Activated B cell treated with CpG ODN at 0.5 μM for 24 hours (primary cell): ENCODE measurements around the gene TDO2. TPM values are rescaled to one million over a fixed set of nuclear protein-coding genes. Genes with fewer than 3 reads are reported as not detected.

ENCODE experiments used
- ATAC-seq: fragments of 200-7000 bp; cut with Tn5 transposase; one replicate; pipeline ENCODE4 v1.10.0; 2021; ENCODE audit warnings: low read depth, mild to moderate bottlenecking, moderate library complexity
- CTCF ChIA-PET: fragments of 350-600 bp; sonication (Branson Sonifier 250); formaldehyde crosslinking; loops from one replicate; lab custom pipeline; 2021; ENCODE audit warnings: antibody characterized with exemption; lab: Charles Lee
- POLR2A ChIA-PET: fragments of 350-600 bp; sonication (Branson Sonifier 250); formaldehyde crosslinking; loops from one replicate; lab custom pipeline; 2021; ENCODE audit warnings: antibody characterized with exemption; lab: Charles Lee
- DNase-seq: peaks from one replicate; pipeline ENCODE4 v3.0.0; 2022
- H3K27ac Mint-ChIP-seq: one replicate; pipeline ENCODE4 v1.8.0; 2020; ENCODE audit warnings: mixed read lengths
- H3K27me3 Mint-ChIP-seq: one replicate; pipeline ENCODE4 v1.8.0; 2021; ENCODE audit warnings: mixed read lengths
- H3K36me3 Mint-ChIP-seq: one replicate; pipeline ENCODE4 v1.8.0; 2021; ENCODE audit warnings: low read depth, mixed read lengths
- H3K4me1 Mint-ChIP-seq: one replicate; pipeline ENCODE4 v1.8.0; 2021; ENCODE audit warnings: mixed read lengths
- H3K4me3 Mint-ChIP-seq: one replicate; pipeline ENCODE4 v1.8.0; 2020; ENCODE audit warnings: mild to moderate bottlenecking, mixed read lengths
- H3K9me3 Mint-ChIP-seq: one replicate; pipeline ENCODE4 v1.8.0; 2020; ENCODE audit warnings: mixed read lengths
- intact Hi-C: fragments of 100-400 bp; cut with micrococcal nuclease; formaldehyde crosslinking; loops from one replicate; pipeline ENCODE4 v1.15.1; 2024
- total RNA-seq: library from RNA; stranded (reverse); gene quantifications from 2 replicates; pipeline ENCODE4 v1.2.3, GENCODE V29; 2022
- TF ChIP-seq, protein P1 (sequence below): fragments of 200-600 bp; IDR thresholded peaks from one replicate; pipeline ENCODE4 v1.8.0; 2022; ENCODE audit warnings: antibody characterized with exemption, mild to moderate bottlenecking

The TDO2 gene
- total RNA-seq, 1 donor from 2014 or later: not detected

DNA sequence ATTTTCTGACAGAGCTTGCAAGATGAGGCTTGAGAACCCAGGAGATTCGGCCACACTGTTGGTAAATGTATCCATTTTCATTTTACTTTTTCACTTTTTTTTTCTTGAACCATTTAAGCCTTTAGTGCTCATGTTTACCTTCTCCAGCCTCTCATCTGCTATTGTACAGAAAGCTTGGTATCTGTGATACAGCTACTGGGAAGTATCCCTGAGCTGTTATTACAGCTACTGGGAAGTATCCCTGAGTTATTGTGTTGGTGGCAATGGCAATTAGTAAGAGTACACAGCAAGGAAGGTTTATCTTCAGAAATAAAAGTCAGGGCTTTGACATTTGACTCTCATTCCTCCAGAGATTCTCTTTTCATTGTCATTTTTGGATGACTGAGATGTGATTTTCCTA, 38.3 kb downstream of the TDO2 start:
- Mint-ChIP-seq H3K4me3 (no peak overlapping the region), H3K27ac (no peak overlapping the region), H3K27me3 (no peaks in the 10 kb centered on the region), H3K9me3 (no peaks in the 10 kb centered on the region), H3K36me3 (peaks cover 40% of the 10 kb centered on the region), H3K4me1 (no peaks in the 10 kb centered on the region)
- TF ChIP-seq, protein P1, sequence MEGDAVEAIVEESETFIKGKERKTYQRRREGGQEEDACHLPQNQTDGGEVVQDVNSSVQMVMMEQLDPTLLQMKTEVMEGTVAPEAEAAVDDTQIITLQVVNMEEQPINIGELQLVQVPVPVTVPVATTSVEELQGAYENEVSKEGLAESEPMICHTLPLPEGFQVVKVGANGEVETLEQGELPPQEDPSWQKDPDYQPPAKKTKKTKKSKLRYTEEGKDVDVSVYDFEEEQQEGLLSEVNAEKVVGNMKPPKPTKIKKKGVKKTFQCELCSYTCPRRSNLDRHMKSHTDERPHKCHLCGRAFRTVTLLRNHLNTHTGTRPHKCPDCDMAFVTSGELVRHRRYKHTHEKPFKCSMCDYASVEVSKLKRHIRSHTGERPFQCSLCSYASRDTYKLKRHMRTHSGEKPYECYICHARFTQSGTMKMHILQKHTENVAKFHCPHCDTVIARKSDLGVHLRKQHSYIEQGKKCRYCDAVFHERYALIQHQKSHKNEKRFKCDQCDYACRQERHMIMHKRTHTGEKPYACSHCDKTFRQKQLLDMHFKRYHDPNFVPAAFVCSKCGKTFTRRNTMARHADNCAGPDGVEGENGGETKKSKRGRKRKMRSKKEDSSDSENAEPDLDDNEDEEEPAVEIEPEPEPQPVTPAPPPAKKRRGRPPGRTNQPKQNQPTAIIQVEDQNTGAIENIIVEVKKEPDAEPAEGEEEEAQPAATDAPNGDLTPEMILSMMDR: no peak
- ChIA-PET POLR2A (interaction anchor here (1.4 kb wide), 1 partner anchor 12 kb away, joined by 4 read pairs; the partner anchor contains the start of gene CTSO), CTCF (interaction anchor here (1.0 kb wide), 1 partner anchor 12 kb away, joined by 3 read pairs; the partner anchor contains the start of gene CTSO)
- DNase-seq: no peak
- ATAC-seq: no peak
- intact Hi-C loops: no loop called here

DNA sequence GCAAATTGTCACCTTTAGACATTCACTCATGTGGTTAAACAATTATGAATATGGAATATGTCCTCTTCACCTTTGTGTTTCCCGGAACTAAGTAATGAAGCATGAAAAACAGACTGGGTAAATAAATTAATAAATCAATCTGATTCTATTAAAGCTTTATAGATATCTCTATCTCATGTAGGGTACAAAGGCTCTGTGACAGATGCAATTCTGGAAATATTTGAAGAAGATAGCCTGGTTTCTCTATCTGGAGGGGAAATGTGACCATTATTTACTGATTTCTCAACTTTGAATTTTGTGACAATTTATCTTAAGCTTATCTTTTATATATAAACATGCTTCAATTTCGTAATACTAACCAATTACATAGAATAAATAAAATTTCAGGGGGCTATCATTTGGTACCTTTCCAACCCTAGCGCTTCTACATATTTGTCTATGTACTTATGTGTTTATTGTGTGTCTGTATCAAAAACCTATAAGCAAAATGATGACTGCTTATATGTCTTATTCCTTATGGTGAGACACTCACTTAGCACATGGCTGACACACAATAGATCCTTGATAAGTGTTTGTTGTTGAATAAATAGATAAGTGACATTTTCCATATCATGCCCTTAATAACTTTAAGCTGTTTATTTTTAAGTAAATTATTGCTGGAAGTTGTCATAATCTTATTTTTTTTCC, 40.3 kb downstream of the TDO2 start:
- H3K4me3 Mint-ChIP-seq: no peak overlapping the region
- TF ChIP-seq, protein P1: no peak
- ChIA-PET POLR2A (no interaction called here), CTCF (interaction anchor here (1.0 to 1.1 kb wide), 2 partner anchors 10 kb away, joined by 4 to 7 read pairs; partner anchors contain the start of gene CTSO)
- no peak overlapping the region for H3K27ac Mint-ChIP-seq
- H3K36me3 Mint-ChIP-seq: peaks cover 26% of the 10 kb centered on the region
- H3K4me1 Mint-ChIP-seq: no peaks in the 10 kb centered on the region
- H3K9me3 Mint-ChIP-seq: no peaks in the 10 kb centered on the region
- no peak for DNase-seq
- intact Hi-C loops: no loop called here
- no peaks in the 10 kb centered on the region for H3K27me3 Mint-ChIP-seq
- no peak for ATAC-seq

DNA sequence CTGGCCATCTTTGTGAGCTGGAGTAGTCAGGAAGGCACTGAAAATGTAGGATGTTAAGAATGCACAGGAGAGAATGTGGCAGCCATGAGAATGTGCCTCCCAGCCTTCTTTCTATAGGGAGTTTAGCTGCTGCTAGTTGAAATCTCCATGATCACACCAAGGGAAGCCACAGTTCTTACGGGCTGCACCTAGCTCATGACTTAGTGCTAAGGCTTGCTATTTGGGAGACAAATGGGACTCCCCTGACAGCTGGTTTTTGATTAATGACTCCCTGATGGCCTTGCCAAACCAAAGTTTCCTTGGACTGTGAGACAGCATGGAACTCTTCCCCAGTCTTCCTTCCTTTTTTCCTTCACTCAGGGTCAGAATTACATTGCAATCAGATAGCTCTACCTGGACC, 41.0 kb downstream of the TDO2 start:
- Mint-ChIP-seq H3K4me1 (no peaks in the 10 kb centered on the region), H3K36me3 (peaks cover 22% of the 10 kb centered on the region), H3K4me3 (no peak overlapping the region), H3K27ac (no peak overlapping the region), H3K27me3 (no peaks in the 10 kb centered on the region), H3K9me3 (no peaks in the 10 kb centered on the region)
- intact Hi-C loops: no loop called here
- TF ChIP-seq, protein P1: no peak
- no peak for DNase-seq
- ChIA-PET CTCF (interaction anchor here (1.0 kb wide), 1 partner anchor 9 kb away, joined by 7 read pairs; the partner anchor contains the start of gene CTSO), POLR2A (no interaction called here)
- no peak for ATAC-seq

DNA sequence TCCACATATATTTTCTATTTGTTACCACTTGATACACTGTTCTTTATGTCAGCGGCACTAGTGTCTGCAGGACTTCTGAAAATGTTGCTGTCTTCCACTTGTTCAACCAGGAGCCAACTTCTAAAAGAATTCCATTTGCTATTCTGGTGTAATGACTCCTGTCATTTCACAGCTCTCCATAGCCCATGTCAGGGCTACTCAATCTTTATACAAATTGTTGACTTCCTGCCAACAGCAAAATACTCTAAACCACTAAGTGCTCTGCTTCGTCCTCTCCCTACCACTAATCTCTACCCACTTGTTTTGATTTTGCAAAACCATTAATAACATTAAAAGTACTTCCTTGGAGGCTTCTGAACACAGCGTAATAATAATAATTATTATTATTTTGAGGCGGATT, 43.0 kb downstream of the TDO2 start:
- DNase-seq (no peak), ATAC-seq (no peak)
- Mint-ChIP-seq H3K4me3 (no peak overlapping the region), H3K9me3 (no peaks in the 10 kb centered on the region), H3K36me3 (peaks cover 8% of the 10 kb centered on the region), H3K27ac (no peak overlapping the region), H3K4me1 (peaks cover 5% of the 10 kb centered on the region), H3K27me3 (no peaks in the 10 kb centered on the region)
- ChIA-PET POLR2A (no interaction called here), CTCF (no interaction called here)
- intact Hi-C loops: no loop called here
- TF ChIP-seq, protein P1: no peak

DNA sequence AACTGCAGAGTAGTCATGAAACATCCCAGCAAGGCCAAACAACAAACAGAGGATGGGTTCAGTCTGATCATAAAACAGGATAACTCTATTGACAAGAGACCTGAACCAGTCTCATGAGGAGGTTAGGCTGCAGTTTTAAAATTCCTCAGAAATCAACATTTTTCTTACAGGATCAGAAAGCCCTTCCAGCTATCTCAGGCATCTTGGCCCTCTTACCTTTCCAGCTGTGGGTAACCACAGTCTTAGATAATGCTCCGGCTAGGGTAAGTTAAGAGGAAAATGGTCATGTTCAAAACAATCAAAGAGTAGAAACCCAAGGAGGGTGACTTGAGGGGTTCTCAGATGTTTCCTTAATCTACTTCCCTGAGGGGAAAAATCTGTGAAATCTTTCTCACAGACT, 45.0 kb downstream of the TDO2 start:
- Mint-ChIP-seq H3K9me3 (no peaks in the 10 kb centered on the region), H3K4me3 (no peak overlapping the region), H3K4me1 (peaks cover 17% of the 10 kb centered on the region), H3K27me3 (no peaks in the 10 kb centered on the region), H3K36me3 (peaks cover 9% of the 10 kb centered on the region), H3K27ac (no peak overlapping the region)
- ChIA-PET POLR2A (no interaction called here), CTCF (no interaction called here)
- no peak for DNase-seq
- intact Hi-C loops: no loop called here
- ATAC-seq: no peak
- TF ChIP-seq, protein P1: no peak
